Measurements from ENCODE around the gene RIC1. TPM values are rescaled to one million over a fixed set of nuclear protein-coding genes. Genes with fewer than 3 reads are reported as not detected.

Gene RIC1
- total and polyA plus RNA-seq, 2 of the 8 experiments (the other 6 are each of a cell fraction or from before 2014, with no cell fraction given): 10.7 to 24.5 TPM

DNA sequence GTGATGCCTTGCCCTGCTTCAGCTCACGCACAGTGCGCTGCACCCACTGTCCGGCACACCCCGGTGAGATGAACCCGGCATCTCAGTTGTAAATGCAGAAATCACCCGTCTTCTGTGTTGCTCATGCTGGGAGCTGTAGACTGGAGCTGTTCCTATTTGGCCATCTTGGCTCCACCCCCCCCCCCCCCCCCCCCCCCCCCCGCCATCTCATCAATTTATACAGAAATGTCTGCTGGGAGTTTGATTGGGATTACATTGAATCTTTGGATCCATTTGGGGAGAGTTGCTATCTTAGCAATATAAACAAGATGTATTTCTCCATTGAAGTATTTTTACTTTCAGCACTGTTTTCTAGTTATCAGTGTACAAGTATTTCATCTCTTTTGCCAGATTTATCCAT lies 55.2 kb downstream of the RIC1 start:
- no peak overlapping the region for H3K4me2 ChIP-seq (ENCODE audit: insufficient read depth in 1 of 2, low read depth in 2 of 2, low read length in 2 of 2)
- no peak overlapping the region for H2AK5ac ChIP-seq (ENCODE audit: low read depth, low read length)
- TF ChIP-seq, protein P1, sequence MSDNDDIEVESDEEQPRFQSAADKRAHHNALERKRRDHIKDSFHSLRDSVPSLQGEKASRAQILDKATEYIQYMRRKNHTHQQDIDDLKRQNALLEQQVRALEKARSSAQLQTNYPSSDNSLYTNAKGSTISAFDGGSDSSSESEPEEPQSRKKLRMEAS (IDR thresholded peaks at IDR 0.05): no peak
- TF ChIP-seq SP4 (IDR thresholded peaks at IDR 0.05; ENCODE audit: low read length): no peak
- no peak for TF ChIP-seq CBX8 (IDR thresholded peaks at IDR 0.05; ENCODE audit: borderline replicate concordance, low read depth, low read length)
- no peak for TF ChIP-seq GABPA (IDR thresholded peaks at IDR 0.05; ENCODE audit: borderline replicate concordance, insufficient read depth, low read length)
- no peak for TF ChIP-seq SUZ12 (IDR thresholded peaks at IDR 0.05; ENCODE audit: low read length)
- TF ChIP-seq EGR1 (IDR thresholded peaks at IDR 0.05; ENCODE audit: borderline replicate concordance, low read depth, low read length): no peak
- no peak for TF ChIP-seq SIN3A (conservative IDR thresholded peaks at IDR 0.05 in 1 of 2, IDR thresholded peaks at IDR 0.05 in 1 of 2; ENCODE audit: low read depth in 1 of 2, low read length in 2 of 2)
- no peak overlapping the region for H3K27ac ChIP-seq (ENCODE audit: low read depth, low read length)
- POLR2A ChIA-PET (ENCODE audit: partially characterized antibody): no interaction called here
- H3K14ac ChIP-seq (ENCODE audit: insufficient read length): no peak overlapping the region
- no peak overlapping the region for H2BK12ac ChIP-seq (ENCODE audit: low read depth, low read length)
- H3K79me2 ChIP-seq (ENCODE audit: control insufficient read depth in 1 of 2, insufficient read depth in 2 of 2, low read length in 2 of 2): 0 out of 4 replicates have a peak, but pooled peaks cover 0 to 6% of the 10 kb centered on the region in 2 experiments
- no peak overlapping the region for H2BK5ac ChIP-seq (ENCODE audit: low read depth, low read length)
- H3K27me3 ChIP-seq (replicated peaks in 1 of 4; ENCODE audit: control insufficient read depth in 3 of 4, extremely low read depth in 1 of 4, insufficient read depth in 3 of 4, low read length in 3 of 4): no peaks in the 10 kb centered on the region
- no peaks in the 10 kb centered on the region for H3K36me3 ChIP-seq (ENCODE audit: control insufficient read depth in 2 of 4, insufficient read depth in 4 of 4, low read length in 3 of 4)
- no peak overlapping the region for H3K18ac ChIP-seq (ENCODE audit: extremely low read depth, low read length)
- WGBS, 2 experiments (ENCODE audit: extremely low coverage in 1 of 2, insufficient coverage in 1 of 2, insufficient read length in 1 of 2, insufficient replicate concordance in 2 of 2, low coverage in 1 of 2, low lambda C conversion rate in 2 of 2, missing lambda C conversion rate in 1 of 2): 83% methylated on average over 7 of the region's 7 CpGs; no CpG with 5 or more reads in 1 of the 2 experiments
- no peak overlapping the region for H2BK120ac ChIP-seq (replicated peaks; ENCODE audit: low read depth, low read length)
- H2AFZ ChIP-seq (ENCODE audit: low read length): no peak overlapping the region
- H3K9me3 ChIP-seq (ENCODE audit: insufficient read depth in 2 of 2, low read depth in 1 of 2, low read length in 1 of 2): peaks cover 6 to 19% of the 10 kb centered on the region in 2 experiments; a peak in 3 of 4 replicates
- H3K4me1 ChIP-seq (replicated peaks in 1 of 4; ENCODE audit: control insufficient read depth in 3 of 4, insufficient read depth in 4 of 4, low read length in 3 of 4): no peaks in the 10 kb centered on the region
- H3K56ac ChIP-seq (replicated peaks; ENCODE audit: insufficient read length, low read depth, low read length): no peak overlapping the region
- no peak overlapping the region for H4K8ac ChIP-seq (ENCODE audit: extremely low read depth, insufficient read depth, low read length)
- CTCF ChIA-PET (ENCODE audit: partially characterized antibody): no interaction called here
- no peaks in the 10 kb centered on the region for H4K20me1 ChIP-seq (replicated peaks in 1 of 2; ENCODE audit: control insufficient read depth in 1 of 2, insufficient read depth in 2 of 2, low read length in 2 of 2)
- H3K4ac ChIP-seq (replicated peaks; ENCODE audit: insufficient read length, low read depth, low read length): no peak overlapping the region
- H3K9ac ChIP-seq (replicated peaks in 1 of 4; ENCODE audit: extremely low read depth in 1 of 4, low read depth in 3 of 4, low read length in 3 of 4): no peak overlapping the region
- H4K91ac ChIP-seq (replicated peaks; ENCODE audit: insufficient read length, low read length): no peak overlapping the region
- no peaks in the 10 kb centered on the region for H3K79me1 ChIP-seq (ENCODE audit: low read depth, low read length)
- H4K5ac ChIP-seq (ENCODE audit: insufficient read length, low read depth, low read length): no peak overlapping the region
- DNase-seq (ENCODE audit: low read depth in 1 of 2, low spot score in 2 of 2): no peak
- H2BK20ac ChIP-seq (ENCODE audit: low read length): no peak overlapping the region
- no peak overlapping the region for H3K4me3 ChIP-seq (ENCODE audit: extremely low read depth in 1 of 4, insufficient read depth in 2 of 4, low read depth in 3 of 4, low read length in 4 of 4)
- H3K23me2 ChIP-seq (ENCODE audit: low read depth, low read length): no peaks in the 10 kb centered on the region
- no peak overlapping the region for H2BK15ac ChIP-seq (ENCODE audit: low read length)
- H3K23ac ChIP-seq (ENCODE audit: insufficient read length): no peak overlapping the region
- no peak for FAIRE-seq
